HUES64 (cell line): ENCODE results near the gene RERE.
A peak's percentile ranks its signal among the peaks of the same experiment; 100 is the strongest.

ENCODE experiments used
- H3K27ac ChIP-seq: 2 replicates; pipeline ENCODE4 v1.7.0; 2013; ENCODE audit warnings: low read depth, low read length, inconsistent platforms
- H3K27me3 ChIP-seq: 2 replicates; pipeline ENCODE4 v1.6.1; 2013; ENCODE audit warnings: mild to moderate bottlenecking, low read length; ENCODE audit not compliant: insufficient read depth
- H3K36me3 ChIP-seq: 2 replicates; pipeline ENCODE4 v1.6.1; 2013; ENCODE audit warnings: mild to moderate bottlenecking, low read length; ENCODE audit not compliant: insufficient read depth
- H3K4me1 ChIP-seq: 2 replicates; pipeline ENCODE4 v1.6.1; 2013; ENCODE audit warnings: mild to moderate bottlenecking, low read length, moderate library complexity; ENCODE audit not compliant: insufficient read depth
- H3K4me3 ChIP-seq: 2 replicates; pipeline ENCODE4 v1.5.1; 2013; ENCODE audit warnings: mild to moderate bottlenecking, low read length, moderate library complexity
- H3K9ac ChIP-seq: 2 replicates; pipeline ENCODE4 v1.6.1; 2013; ENCODE audit warnings: mild to moderate bottlenecking, low read depth, low read length
- H3K9me3 ChIP-seq: 2 replicates; pipeline ENCODE4 v1.6.1; 2013; ENCODE audit warnings: low read depth, low read length; ENCODE audit not compliant: insufficient read depth
- WGBS: fragments of 150-250, 120-280 bp; methylation state at CpG from one replicate; pipeline ENCODE4 v1.1.7; 2013; ENCODE audit warnings: missing lambda C conversion rate; 5-methylcytosine and 5-hydroxymethylcytosine counted together

Gene RERE

DNA sequence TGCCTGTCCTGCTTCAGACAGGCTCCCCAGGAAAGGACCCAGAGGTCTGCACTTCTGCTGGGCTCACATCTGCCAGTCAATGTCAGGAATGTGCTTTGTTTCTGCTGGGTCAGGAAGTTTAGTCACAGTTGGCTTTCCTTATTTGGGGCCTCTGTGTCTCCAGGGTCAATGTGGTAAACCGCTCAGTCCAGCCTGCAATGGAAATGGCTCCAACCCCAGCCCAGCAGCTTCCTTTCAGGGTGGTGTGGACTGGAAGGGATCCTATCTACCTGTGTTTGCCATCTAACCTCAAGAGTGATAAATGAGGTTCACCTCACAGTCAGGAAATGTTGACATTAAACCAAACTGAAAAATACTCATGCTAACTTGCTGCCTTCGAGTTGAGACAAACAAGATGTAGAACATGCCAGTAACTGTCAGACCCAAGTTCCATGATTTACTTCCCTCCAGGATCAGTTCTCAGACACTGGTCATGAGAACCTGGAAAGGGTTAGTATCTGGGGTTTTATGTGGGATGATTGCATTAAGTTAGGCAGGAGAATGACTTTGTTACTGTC is 40.8 kb upstream of the RERE start:
- WGBS = 76% methylated on average over 2 of the region's 2 CpGs
- H3K27me3 ChIP-seq = no peaks in the 10 kb centered on the region
- H3K4me1 ChIP-seq = peaks cover 9% of the 10 kb centered on the region; the same call in 1 of the 2 replicates
- H3K9me3 ChIP-seq = no peaks in the 10 kb centered on the region
- peaks cover 61% of the 10 kb centered on the region for H3K36me3 ChIP-seq
- H3K27ac ChIP-seq = peak overlapping the region; percentile 72; the same call in 1 of the 2 replicates
- no peak overlapping the region; the same call in 1 of the 2 replicates for H3K9ac ChIP-seq
- no peak overlapping the region for H3K4me3 ChIP-seq

DNA sequence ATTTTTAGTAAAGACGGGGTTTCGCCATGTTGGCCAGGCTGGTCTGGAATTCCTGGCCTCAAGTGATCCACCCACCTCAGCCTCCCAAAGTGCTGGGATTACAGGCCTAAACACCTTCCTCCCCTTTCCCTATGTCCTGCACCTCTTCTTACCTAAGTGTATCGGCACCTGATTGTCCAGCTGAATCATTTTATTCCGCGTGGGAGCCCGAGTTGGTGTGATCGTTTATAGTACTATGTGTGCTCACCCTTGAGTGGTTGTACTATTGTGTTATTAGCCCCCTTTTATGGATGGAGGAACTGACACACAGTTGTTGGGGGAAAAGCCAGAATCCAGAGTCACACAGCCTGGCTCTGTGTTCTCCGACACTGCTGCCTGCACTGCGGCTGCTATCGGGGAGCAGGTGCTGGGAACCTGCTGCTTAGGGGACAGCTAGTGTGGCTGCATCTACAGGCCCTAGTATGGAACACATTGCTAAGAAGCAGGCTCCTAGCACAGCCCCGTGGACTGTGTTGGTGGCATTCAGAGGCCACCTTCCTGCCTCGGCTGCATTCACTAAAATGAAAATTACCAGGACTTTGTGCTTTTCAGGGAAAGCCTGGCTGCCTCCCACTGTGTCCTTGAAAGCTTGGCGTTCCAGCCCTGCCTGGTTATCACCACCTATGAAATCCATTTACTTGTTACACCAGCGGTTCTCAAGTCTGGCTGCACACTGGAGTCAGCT is 39.4 kb upstream of the RERE start:
- Histone ChIP-seq H3K4me1 (peaks cover 9% of the 10 kb centered on the region; the same call in 1 of the 2 replicates), H3K9me3 (no peaks in the 10 kb centered on the region), H3K27ac (peak overlapping the region; percentile 72; the same call in 1 of the 2 replicates), H3K27me3 (no peaks in the 10 kb centered on the region), H3K9ac (no peak overlapping the region), H3K4me3 (no peak overlapping the region), H3K36me3 (peaks cover 48% of the 10 kb centered on the region)
- 95% methylated on average over 14 of the region's 14 CpGs for WGBS

- no peak overlapping the region for H3K27ac ChIP-seq
- 92% methylated on average over 7 of the region's 7 CpGs for WGBS
- peaks cover 24% of the 10 kb centered on the region for H3K36me3 ChIP-seq
- peaks cover 9% of the 10 kb centered on the region; the same call in 1 of the 2 replicates for H3K4me1 ChIP-seq
- H3K27me3 ChIP-seq = no peaks in the 10 kb centered on the region
- H3K9ac ChIP-seq = no peak overlapping the region
- H3K4me3 ChIP-seq = no peak overlapping the region
- no peaks in the 10 kb centered on the region for H3K9me3 ChIP-seq
Observed at GRCh38 chr1:8854240-8854639, 36.8 kb upstream of the RERE start.

GRCh38 chr1:8851060-8851459 is 33.6 kb upstream of the RERE start:
- H3K9me3 ChIP-seq = no peaks in the 10 kb centered on the region
- H3K4me3 ChIP-seq = no peak overlapping the region
- no peaks in the 10 kb centered on the region for H3K36me3 ChIP-seq
- no peak overlapping the region for H3K9ac ChIP-seq
- WGBS = 95% methylated on average over 3 of the region's 5 CpGs
- H3K27ac ChIP-seq = no peak overlapping the region
- H3K27me3 ChIP-seq = no peaks in the 10 kb centered on the region
- H3K4me1 ChIP-seq = 0 out of 2 replicates have a peak, but pooled peaks cover 3% of the 10 kb centered on the region

DNA sequence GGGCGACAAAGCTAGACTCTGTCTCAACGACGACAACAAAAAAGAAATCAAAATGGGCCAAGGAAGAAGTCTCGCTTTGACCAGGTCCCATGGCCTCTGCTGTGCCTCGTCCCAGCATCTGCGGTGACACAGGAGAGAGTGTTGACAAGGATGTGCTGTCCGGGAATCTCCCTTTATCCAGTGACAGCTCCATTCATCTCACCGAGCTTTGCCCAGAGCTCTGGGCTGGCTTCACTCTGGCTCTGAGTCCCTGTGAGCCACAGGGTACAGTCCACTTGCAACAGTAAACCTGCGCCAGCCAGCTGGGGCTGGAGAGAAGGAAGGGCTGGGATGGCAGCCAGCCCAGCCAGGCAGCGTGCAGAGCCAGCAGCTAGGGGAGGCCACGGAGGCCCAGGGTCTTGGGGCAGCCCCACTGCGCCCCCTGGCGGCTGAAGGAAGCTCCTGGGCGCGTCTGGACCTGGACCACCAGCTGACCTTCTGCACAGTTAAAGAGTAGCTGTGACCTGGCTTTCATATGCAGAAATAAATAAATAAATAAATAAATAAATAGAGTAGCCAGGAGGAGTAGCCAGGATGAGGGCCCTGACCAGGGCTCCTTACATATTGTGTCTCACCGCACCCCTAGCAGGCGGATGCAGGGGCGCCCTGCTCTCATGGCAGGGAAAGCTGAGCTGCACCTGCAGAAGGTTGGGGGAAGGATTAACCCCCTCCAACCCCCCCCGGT is 31.4 kb upstream of the RERE start:
- H3K36me3 ChIP-seq = no peaks in the 10 kb centered on the region
- H3K27ac ChIP-seq = no peak overlapping the region
- H3K9me3 ChIP-seq = no peaks in the 10 kb centered on the region
- no peaks in the 10 kb centered on the region for H3K27me3 ChIP-seq
- no peak overlapping the region for H3K4me3 ChIP-seq
- 0 out of 2 replicates have a peak, but pooled peaks cover 3% of the 10 kb centered on the region for H3K4me1 ChIP-seq
- 55% methylated on average over 19 of the region's 19 CpGs for WGBS
- H3K9ac ChIP-seq = no peak overlapping the region

DNA sequence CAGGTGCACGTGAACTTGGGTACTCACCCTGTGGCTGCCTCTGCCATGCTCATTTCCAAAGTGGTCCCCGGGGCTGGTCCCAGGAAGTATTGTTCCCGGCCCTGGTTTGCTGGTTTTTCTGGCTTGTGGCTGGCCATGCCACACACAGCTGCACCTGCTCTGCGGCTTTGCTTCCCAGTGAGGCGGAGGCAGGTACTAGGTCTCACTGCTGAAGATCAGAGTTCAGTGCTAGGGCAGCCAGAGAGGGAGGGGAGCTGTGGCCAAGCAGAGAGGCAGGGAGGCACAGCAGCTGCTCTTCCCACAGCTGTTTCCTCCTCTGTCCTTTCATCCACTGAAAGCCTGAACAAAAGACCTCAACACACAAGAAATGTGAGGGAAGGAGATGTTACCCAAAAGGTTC is 30.6 kb upstream of the RERE start:
- Histone ChIP-seq H3K9ac (no peak overlapping the region), H3K4me1 (0 out of 2 replicates have a peak, but pooled peaks cover 3% of the 10 kb centered on the region), H3K9me3 (no peaks in the 10 kb centered on the region), H3K36me3 (no peaks in the 10 kb centered on the region), H3K27ac (no peak overlapping the region), H3K27me3 (no peaks in the 10 kb centered on the region), H3K4me3 (no peak overlapping the region)
- WGBS = 91% methylated on average over 5 of the region's 5 CpGs

GRCh38 chr1:8846263-8846662 is 28.8 kb upstream of the RERE start:
- H3K9me3 ChIP-seq = no peaks in the 10 kb centered on the region
- 0 out of 2 replicates have a peak, but pooled peaks cover 3% of the 10 kb centered on the region for H3K4me1 ChIP-seq
- H3K36me3 ChIP-seq = no peaks in the 10 kb centered on the region
- H3K9ac ChIP-seq = no peak overlapping the region
- H3K27ac ChIP-seq = no peak overlapping the region
- 89% methylated on average over 4 of the region's 4 CpGs for WGBS
- H3K27me3 ChIP-seq = no peaks in the 10 kb centered on the region
- no peak overlapping the region for H3K4me3 ChIP-seq

- Histone ChIP-seq H3K9ac (no peak overlapping the region), H3K9me3 (no peaks in the 10 kb centered on the region), H3K27ac (no peak overlapping the region), H3K4me3 (no peak overlapping the region), H3K27me3 (no peaks in the 10 kb centered on the region), H3K36me3 (no peaks in the 10 kb centered on the region), H3K4me1 (0 out of 2 replicates have a peak, but pooled peaks cover 3% of the 10 kb centered on the region)
- 90% methylated on average over 21 of the region's 21 CpGs for WGBS
Observed at GRCh38 chr1:8845104-8846097, 28.0 kb upstream of the RERE start.

DNA sequence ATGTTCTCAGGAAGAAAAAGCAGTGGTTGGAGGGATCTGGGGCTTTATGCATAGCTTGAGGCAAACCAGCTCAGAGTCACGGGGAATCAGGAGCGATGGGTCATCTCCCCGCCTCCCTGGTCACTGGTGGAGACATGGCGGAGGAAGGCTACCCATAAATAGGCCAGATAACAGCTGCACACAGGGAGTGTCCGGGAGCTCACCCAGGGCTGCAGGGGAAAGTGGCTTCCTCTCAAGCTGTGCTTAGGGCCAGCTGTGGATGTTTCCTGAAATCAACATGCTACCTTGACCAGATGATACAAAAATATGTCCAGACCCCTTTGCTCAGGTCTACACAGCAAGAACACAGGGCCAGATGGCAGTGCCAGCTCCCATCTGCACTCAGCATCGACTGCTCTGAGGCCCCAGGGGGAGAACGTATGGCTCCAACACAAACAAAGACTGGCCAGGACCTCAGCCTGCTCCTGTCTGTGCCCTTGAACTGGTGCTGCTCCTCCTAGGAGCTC is 27.1 kb upstream of the RERE start:
- WGBS = 86% methylated on average over 7 of the region's 7 CpGs
- Histone ChIP-seq H3K4me3 (no peak overlapping the region), H3K27ac (no peak overlapping the region), H3K27me3 (no peaks in the 10 kb centered on the region), H3K4me1 (0 out of 2 replicates have a peak, but pooled peaks cover 3% of the 10 kb centered on the region), H3K9ac (no peak overlapping the region), H3K36me3 (no peaks in the 10 kb centered on the region), H3K9me3 (no peaks in the 10 kb centered on the region)

DNA sequence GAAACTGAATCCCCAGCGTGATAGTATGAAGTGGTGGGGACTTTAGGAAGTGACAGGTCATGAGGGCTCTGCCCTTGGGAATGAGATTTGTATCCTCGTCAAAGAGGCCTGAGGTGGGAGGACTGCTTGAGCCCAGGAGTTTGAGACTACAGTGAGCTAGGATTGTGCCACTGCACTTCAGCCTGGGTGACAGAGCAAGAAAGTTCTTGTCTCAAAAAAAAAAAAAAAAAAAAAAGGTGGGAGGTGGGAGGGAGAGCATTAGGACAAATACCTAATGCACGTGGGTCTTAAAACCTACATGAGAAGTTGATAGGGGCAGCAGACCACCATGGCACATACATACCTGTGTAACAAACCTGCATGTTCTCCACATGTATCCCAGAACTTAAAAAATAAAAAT is 24.0 kb upstream of the RERE start:
- 93% methylated on average over 2 of the region's 3 CpGs for WGBS
- no peaks in the 10 kb centered on the region for H3K9me3 ChIP-seq
- no peak overlapping the region for H3K27ac ChIP-seq
- no peaks in the 10 kb centered on the region for H3K27me3 ChIP-seq
- no peak overlapping the region for H3K9ac ChIP-seq
- H3K4me1 ChIP-seq = no peaks in the 10 kb centered on the region
- no peaks in the 10 kb centered on the region for H3K36me3 ChIP-seq
- H3K4me3 ChIP-seq = no peak overlapping the region
